Prostate gland (tissue), 2 donors: ENCODE results near the gene NFIX.

Source experiments
- POLR2A ChIP-seq: fragments of 450-650 bp; IDR thresholded peaks from one replicate; pipeline ENCODE4 v1.6.1; 2016; ENCODE audit warnings: antibody characterized with exemption, mild to moderate bottlenecking
- POLR2AphosphoS5 ChIP-seq: sonication (generic); formaldehyde crosslinking; IDR thresholded peaks from one replicate; pipeline ENCODE4 v1.6.1; 2017; ENCODE audit warnings: antibody characterized with exemption
- TF ChIP-seq, protein P1 (sequence below), 4 experiments: fragments of 200-600 bp in 2 of 4; fragments of 450-650 bp in 2 of 4; sonication (generic) in 2 of 4; IDR thresholded peaks; 1 replicate in 3 of 4; 2 replicates in 1 of 4; pipeline ENCODE4 v1.5.1; 2016 to 2019; ENCODE audit warnings: antibody characterized with exemption in 4 of 4, mild to moderate bottlenecking in 2 of 4, moderate library complexity in 2 of 4

DNA sequence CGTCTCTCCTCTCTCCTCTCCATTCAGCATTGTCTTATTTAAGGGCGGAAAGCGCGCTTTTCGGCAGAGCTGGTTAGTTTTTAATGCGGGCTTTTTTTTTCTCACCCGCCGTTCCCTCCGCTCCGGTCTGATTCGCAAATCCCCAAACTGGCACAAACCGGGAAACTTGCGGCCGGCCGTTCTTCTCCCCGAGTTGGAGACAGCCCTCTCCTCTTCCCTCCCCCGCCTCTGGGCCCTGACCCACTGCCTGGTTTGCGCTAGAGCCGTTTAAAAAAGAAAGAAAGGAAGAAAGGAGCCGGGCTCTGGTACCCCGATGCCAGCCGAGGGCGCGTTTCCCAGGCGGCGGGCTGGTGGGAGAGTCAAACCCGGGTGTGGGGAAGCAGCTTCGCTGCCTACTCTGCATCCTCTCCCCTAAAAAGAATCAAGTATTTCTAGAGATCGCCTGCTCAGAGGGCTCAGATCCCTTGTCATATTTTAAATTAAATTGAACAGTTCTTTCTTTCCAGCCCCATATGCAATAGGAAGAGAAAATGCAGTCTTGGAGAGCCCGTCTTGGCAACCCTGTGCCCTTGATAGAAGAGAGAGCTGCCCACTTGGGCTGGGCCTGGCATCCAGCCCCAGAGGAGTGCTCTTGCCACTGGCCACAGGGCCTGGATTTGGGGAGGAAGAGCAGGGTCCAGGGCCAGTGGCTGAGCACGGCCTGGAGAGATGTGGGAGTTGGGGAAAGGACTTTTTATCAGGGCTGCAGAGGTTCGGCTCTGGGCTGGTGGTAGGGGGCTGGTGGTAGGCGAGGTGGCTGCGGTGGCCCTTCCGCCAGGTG, 19.0 kb downstream of the NFIX start:
- TF ChIP-seq, protein P1, sequence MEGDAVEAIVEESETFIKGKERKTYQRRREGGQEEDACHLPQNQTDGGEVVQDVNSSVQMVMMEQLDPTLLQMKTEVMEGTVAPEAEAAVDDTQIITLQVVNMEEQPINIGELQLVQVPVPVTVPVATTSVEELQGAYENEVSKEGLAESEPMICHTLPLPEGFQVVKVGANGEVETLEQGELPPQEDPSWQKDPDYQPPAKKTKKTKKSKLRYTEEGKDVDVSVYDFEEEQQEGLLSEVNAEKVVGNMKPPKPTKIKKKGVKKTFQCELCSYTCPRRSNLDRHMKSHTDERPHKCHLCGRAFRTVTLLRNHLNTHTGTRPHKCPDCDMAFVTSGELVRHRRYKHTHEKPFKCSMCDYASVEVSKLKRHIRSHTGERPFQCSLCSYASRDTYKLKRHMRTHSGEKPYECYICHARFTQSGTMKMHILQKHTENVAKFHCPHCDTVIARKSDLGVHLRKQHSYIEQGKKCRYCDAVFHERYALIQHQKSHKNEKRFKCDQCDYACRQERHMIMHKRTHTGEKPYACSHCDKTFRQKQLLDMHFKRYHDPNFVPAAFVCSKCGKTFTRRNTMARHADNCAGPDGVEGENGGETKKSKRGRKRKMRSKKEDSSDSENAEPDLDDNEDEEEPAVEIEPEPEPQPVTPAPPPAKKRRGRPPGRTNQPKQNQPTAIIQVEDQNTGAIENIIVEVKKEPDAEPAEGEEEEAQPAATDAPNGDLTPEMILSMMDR (IDR thresholded peaks at IDR 0.05) = no peak
- TF ChIP-seq POLR2AphosphoS5 (no peak), POLR2A (no peak)
